ENCODE measurements around the gene PXYLP1. TPM values are rescaled to one million over a fixed set of nuclear protein-coding genes. Genes with fewer than 3 reads are reported as not detected.

PXYLP1 gene
- total and polyA plus RNA-seq, 10 of the 15 experiments (the other 5 are each of a cell fraction or from before 2014, with no cell fraction given), result 0.06 to 1.7 (median 0.35) TPM

DNA sequence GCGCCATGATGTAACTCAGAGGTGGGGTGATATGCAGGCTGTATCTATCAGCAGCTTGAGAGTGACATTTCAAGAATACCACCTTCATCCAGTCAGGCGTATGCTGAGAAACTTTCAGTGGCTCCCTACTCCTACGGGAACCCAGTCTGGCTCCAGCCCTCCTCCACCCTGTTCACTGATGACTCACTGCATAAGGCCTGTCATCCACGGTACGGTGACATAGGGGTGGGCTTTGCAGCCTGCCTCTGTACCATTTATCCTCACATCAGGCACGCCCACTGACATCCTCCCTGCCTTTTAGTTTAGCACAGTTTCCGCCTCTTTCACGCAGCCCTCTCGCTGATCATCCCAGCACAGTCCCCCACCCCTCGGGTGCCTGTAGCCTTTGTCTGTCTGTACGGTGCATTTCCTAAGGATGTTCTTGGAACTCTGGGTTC lies 11.7 kb downstream of the PXYLP1 start:
- Histone ChIP-seq H3K4me2 (ENCODE audit: control insufficient read depth, insufficient read depth) (no peak overlapping the region), H3K79me2 (ENCODE audit: control insufficient read depth, insufficient read depth, low read length) (no peaks in the 10 kb centered on the region), H4K20me1 (ENCODE audit: control insufficient read depth, insufficient read depth) (no peaks in the 10 kb centered on the region), H3K36me3 (ENCODE audit: control insufficient read depth in 2 of 2, insufficient read depth in 2 of 2, low read length in 1 of 2) (no peaks in the 10 kb centered on the region), H3K9me3 (replicated peaks; ENCODE audit: control insufficient read depth, insufficient read depth, low read length) (no peaks in the 10 kb centered on the region), H2AFZ (ENCODE audit: control insufficient read depth, low read depth, low read length) (no peak overlapping the region), H3K27me3 (replicated peaks in 1 of 2; ENCODE audit: control insufficient read depth in 2 of 2, insufficient read depth in 2 of 2, low read length in 1 of 2) (no peaks in the 10 kb centered on the region; a peak in 2 of 4 replicates), H3K9ac (ENCODE audit: control insufficient read depth, insufficient read depth, low read length) (no peak overlapping the region), H3K4me1 (ENCODE audit: control insufficient read depth, insufficient read depth, low read length) (no peaks in the 10 kb centered on the region), H3K4me3 (no peak overlapping the region), H3K27ac (ENCODE audit: control insufficient read depth, insufficient read depth) (no peak overlapping the region)
- intact Hi-C loops (cut with micrococcal nuclease; ENCODE audit: unreplicated experiment), result no loop called here
- ATAC-seq (no peak), FAIRE-seq (no peak), DNase-seq (ENCODE audit: low read depth, low spot score) (no peak)
- WGBS (ENCODE audit: insufficient coverage, insufficient replicate concordance, low lambda C conversion rate, missing lambda C conversion rate), result 67% methylated on average over 11 of the region's 11 CpGs
- no TSS peak for BruUV-seq (replicated peaks)
- ChIA-PET RAD21 (ENCODE audit: unreplicated experiment) (no interaction called here), POLR2A (no interaction called here), SMC1A (ENCODE audit: uncharacterized antibody, unreplicated experiment) (no interaction called here), CTCF (no interaction called here)
- in situ Hi-C loops (cut with MboI), result no loop called here
- TF ChIP-seq SIN3A (IDR thresholded peaks at IDR 0.05; ENCODE audit: low read depth, low read length), result no peak
- TF ChIP-seq, protein P1, sequence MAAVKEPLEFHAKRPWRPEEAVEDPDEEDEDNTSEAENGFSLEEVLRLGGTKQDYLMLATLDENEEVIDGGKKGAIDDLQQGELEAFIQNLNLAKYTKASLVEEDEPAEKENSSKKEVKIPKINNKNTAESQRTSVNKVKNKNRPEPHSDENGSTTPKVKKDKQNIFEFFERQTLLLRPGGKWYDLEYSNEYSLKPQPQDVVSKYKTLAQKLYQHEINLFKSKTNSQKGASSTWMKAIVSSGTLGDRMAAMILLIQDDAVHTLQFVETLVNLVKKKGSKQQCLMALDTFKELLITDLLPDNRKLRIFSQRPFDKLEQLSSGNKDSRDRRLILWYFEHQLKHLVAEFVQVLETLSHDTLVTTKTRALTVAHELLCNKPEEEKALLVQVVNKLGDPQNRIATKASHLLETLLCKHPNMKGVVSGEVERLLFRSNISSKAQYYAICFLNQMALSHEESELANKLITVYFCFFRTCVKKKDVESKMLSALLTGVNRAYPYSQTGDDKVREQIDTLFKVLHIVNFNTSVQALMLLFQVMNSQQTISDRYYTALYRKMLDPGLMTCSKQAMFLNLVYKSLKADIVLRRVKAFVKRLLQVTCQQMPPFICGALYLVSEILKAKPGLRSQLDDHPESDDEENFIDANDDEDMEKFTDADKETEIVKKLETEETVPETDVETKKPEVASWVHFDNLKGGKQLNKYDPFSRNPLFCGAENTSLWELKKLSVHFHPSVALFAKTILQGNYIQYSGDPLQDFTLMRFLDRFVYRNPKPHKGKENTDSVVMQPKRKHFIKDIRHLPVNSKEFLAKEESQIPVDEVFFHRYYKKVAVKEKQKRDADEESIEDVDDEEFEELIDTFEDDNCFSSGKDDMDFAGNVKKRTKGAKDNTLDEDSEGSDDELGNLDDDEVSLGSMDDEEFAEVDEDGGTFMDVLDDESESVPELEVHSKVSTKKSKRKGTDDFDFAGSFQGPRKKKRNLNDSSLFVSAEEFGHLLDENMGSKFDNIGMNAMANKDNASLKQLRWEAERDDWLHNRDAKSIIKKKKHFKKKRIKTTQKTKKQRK (IDR thresholded peaks at IDR 0.05; ENCODE audit: low read depth, low read length), result no peak
- TF ChIP-seq YBX1 (IDR thresholded peaks at IDR 0.05), result no peak
- TF ChIP-seq SMAD1 (IDR thresholded peaks at IDR 0.05; ENCODE audit: low read depth, partially characterized antibody), result no peak
- TF ChIP-seq HDGF (IDR thresholded peaks at IDR 0.05), result no peak
- no peak for TF ChIP-seq SREBF2 (IDR thresholded peaks at IDR 0.05; ENCODE audit: low read length)
- TF ChIP-seq, protein P2, sequence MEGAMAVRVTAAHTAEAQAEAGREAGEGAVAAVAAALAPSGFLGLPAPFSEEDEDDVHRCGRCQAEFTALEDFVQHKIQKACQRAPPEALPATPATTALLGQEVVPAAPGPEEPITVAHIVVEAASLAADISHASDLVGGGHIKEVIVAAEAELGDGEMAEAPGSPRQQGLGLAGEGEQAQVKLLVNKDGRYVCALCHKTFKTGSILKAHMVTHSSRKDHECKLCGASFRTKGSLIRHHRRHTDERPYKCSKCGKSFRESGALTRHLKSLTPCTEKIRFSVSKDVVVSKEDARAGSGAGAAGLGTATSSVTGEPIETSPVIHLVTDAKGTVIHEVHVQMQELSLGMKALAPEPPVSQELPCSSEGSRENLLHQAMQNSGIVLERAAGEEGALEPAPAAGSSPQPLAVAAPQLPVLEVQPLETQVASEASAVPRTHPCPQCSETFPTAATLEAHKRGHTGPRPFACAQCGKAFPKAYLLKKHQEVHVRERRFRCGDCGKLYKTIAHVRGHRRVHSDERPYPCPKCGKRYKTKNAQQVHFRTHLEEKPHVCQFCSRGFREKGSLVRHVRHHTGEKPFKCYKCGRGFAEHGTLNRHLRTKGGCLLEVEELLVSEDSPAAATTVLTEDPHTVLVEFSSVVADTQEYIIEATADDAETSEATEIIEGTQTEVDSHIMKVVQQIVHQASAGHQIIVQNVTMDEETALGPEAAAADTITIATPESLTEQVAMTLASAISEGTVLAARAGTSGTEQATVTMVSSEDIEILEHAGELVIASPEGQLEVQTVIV (IDR thresholded peaks at IDR 0.05; ENCODE audit: borderline replicate concordance, partially characterized antibody), result no peak
- no peak for TF ChIP-seq TCF12 (IDR thresholded peaks at IDR 0.05; ENCODE audit: low read depth, low read length)
- no peak for TF ChIP-seq RB1 (IDR thresholded peaks at IDR 0.05; ENCODE audit: borderline replicate concordance)
- TF ChIP-seq, protein P3, sequence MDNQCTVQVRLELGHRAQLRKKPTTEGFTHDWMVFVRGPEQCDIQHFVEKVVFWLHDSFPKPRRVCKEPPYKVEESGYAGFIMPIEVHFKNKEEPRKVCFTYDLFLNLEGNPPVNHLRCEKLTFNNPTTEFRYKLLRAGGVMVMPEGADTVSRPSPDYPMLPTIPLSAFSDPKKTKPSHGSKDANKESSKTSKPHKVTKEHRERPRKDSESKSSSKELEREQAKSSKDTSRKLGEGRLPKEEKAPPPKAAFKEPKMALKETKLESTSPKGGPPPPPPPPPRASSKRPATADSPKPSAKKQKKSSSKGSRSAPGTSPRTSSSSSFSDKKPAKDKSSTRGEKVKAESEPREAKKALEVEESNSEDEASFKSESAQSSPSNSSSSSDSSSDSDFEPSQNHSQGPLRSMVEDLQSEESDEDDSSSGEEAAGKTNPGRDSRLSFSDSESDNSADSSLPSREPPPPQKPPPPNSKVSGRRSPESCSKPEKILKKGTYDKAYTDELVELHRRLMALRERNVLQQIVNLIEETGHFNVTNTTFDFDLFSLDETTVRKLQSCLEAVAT (IDR thresholded peaks at IDR 0.05), result no peak

Measured in GM12878 (cell line).